Activated B cell treated with CpG ODN at 0.5 μM for 24 hours (primary cell): ENCODE data around the gene ATAD5. TPM values are rescaled to one million over a fixed set of nuclear protein-coding genes. Genes with fewer than 3 reads are reported as not detected.

Experiments
- ATAC-seq: fragments of 200-7000 bp; cut with Tn5 transposase; one replicate; pipeline ENCODE4 v1.10.0; 2021; ENCODE audit warnings: low read depth, mild to moderate bottlenecking, moderate library complexity
- CTCF ChIA-PET: fragments of 350-600 bp; sonication (Branson Sonifier 250); formaldehyde crosslinking; loops from one replicate; lab custom pipeline; 2021; ENCODE audit warnings: antibody characterized with exemption; lab: Charles Lee
- POLR2A ChIA-PET: fragments of 350-600 bp; sonication (Branson Sonifier 250); formaldehyde crosslinking; loops from one replicate; lab custom pipeline; 2021; ENCODE audit warnings: antibody characterized with exemption; lab: Charles Lee
- DNase-seq: peaks from one replicate; pipeline ENCODE4 v3.0.0; 2022
- H3K27ac Mint-ChIP-seq: one replicate; pipeline ENCODE4 v1.8.0; 2020; ENCODE audit warnings: mixed read lengths
- H3K27me3 Mint-ChIP-seq: one replicate; pipeline ENCODE4 v1.8.0; 2021; ENCODE audit warnings: mixed read lengths
- H3K36me3 Mint-ChIP-seq: one replicate; pipeline ENCODE4 v1.8.0; 2021; ENCODE audit warnings: low read depth, mixed read lengths
- H3K4me1 Mint-ChIP-seq: one replicate; pipeline ENCODE4 v1.8.0; 2021; ENCODE audit warnings: mixed read lengths
- H3K4me3 Mint-ChIP-seq: one replicate; pipeline ENCODE4 v1.8.0; 2020; ENCODE audit warnings: mild to moderate bottlenecking, mixed read lengths
- H3K9me3 Mint-ChIP-seq: one replicate; pipeline ENCODE4 v1.8.0; 2020; ENCODE audit warnings: mixed read lengths
- intact Hi-C: fragments of 100-400 bp; cut with micrococcal nuclease; formaldehyde crosslinking; loops from one replicate; pipeline ENCODE4 v1.15.1; 2024
- total RNA-seq: library from RNA; stranded (reverse); gene quantifications from 2 replicates; pipeline ENCODE4 v1.2.3, GENCODE V29; 2022
- TF ChIP-seq, protein P1 (sequence below): fragments of 200-600 bp; IDR thresholded peaks from one replicate; pipeline ENCODE4 v1.8.0; 2022; ENCODE audit warnings: antibody characterized with exemption, mild to moderate bottlenecking

The ATAD5 gene
- total RNA-seq, 1 donor from 2014 or later: 8.7 TPM

DNA sequence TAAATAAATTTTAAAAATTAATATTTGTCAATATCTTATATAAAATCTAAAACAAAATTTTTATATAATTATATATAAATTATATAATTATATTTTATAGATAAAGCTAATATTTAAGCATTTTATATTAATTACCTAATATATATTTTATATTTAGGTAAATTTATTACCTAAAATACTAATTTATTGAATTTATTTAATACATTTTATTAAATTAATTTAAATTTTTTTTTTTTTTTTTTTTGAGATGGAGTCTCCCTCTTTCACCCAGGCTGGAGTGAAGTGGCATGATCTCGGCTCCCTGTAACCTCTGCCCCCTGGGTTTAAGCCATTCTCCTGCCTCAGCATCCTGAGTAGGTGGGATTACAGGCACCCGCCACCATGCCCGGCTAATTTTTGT is 22.4 kb downstream of the ATAD5 start:
- Mint-ChIP-seq H3K4me1 (no peaks in the 10 kb centered on the region), H3K36me3 (peaks cover 16% of the 10 kb centered on the region), H3K27me3 (no peaks in the 10 kb centered on the region), H3K9me3 (no peaks in the 10 kb centered on the region), H3K4me3 (no peak overlapping the region), H3K27ac (no peak overlapping the region)
- TF ChIP-seq, protein P1, sequence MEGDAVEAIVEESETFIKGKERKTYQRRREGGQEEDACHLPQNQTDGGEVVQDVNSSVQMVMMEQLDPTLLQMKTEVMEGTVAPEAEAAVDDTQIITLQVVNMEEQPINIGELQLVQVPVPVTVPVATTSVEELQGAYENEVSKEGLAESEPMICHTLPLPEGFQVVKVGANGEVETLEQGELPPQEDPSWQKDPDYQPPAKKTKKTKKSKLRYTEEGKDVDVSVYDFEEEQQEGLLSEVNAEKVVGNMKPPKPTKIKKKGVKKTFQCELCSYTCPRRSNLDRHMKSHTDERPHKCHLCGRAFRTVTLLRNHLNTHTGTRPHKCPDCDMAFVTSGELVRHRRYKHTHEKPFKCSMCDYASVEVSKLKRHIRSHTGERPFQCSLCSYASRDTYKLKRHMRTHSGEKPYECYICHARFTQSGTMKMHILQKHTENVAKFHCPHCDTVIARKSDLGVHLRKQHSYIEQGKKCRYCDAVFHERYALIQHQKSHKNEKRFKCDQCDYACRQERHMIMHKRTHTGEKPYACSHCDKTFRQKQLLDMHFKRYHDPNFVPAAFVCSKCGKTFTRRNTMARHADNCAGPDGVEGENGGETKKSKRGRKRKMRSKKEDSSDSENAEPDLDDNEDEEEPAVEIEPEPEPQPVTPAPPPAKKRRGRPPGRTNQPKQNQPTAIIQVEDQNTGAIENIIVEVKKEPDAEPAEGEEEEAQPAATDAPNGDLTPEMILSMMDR: no peak
- ChIA-PET CTCF (interaction anchor here (0.7 kb wide), 1 partner anchor 644 kb away, joined by 3 read pairs; no protein-coding TSS in a partner anchor), POLR2A (interaction anchor here (0.7 kb wide), 1 partner anchor 12 kb away, joined by 6 read pairs; no protein-coding TSS in a partner anchor)
- no peak for ATAC-seq
- no peak for DNase-seq
- intact Hi-C loops: no loop called here

DNA sequence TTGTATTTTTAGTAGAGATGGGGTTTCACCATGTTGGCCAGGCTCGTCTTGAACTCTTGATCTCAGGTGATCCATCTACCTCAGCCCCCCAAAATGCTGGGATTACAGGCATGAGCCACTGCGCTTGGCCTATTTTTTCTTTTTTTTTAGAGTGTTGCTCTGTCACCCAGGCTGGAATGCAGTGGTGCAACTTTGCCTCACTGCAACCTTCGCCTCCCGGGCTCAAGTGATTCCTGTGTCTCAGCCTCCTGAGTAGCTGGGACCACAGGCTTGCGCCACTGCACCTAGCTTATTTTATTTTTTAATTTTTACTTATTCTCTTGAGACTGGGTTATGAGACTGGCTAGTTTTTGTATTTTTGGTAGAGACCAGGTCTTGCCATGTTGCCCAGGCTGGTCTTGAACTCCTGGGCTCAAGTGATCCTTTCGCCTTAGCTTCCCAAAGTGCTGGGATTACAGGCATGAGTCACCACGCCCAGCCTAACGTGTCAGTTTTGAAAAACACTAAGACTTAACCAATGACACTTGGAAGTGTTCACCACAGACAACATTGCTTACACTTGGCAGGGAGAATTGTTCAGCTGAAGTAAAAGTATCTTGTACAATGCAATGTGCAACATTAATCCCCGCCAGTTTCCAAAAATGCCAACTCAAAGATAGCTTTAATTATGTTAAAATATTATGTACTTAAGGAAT is 26.9 kb downstream of the ATAD5 start:
- Mint-ChIP-seq H3K27me3 (no peaks in the 10 kb centered on the region), H3K4me1 (no peaks in the 10 kb centered on the region), H3K4me3 (no peak overlapping the region), H3K9me3 (no peaks in the 10 kb centered on the region), H3K36me3 (peaks cover 22% of the 10 kb centered on the region), H3K27ac (no peak overlapping the region)
- ChIA-PET POLR2A (no interaction called here), CTCF (no interaction called here)
- intact Hi-C loops: no loop called here
- TF ChIP-seq, protein P1: no peak
- no peak for DNase-seq
- ATAC-seq: no peak

DNA sequence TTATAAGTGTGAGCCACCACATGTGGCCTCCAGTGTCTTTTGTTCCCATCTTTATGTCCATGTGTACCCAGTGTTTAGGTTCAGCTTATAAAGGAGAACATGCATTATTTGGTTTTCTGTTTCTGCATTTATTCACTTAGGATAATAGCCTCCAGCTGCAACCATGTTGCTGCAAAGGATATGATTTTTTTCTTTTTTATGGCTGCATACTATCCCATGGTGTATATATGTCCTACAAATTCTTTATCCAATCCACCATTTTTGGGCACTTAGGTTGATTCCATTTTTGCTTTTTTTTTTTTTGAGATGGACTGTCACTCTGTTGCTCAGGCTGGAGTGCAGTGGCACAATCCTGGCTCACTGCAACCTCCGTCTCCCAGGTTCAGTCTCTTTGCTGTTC is 32.9 kb downstream of the ATAD5 start:
- CTCF ChIA-PET: no interaction called here
- intact Hi-C loops: no loop called here

DNA sequence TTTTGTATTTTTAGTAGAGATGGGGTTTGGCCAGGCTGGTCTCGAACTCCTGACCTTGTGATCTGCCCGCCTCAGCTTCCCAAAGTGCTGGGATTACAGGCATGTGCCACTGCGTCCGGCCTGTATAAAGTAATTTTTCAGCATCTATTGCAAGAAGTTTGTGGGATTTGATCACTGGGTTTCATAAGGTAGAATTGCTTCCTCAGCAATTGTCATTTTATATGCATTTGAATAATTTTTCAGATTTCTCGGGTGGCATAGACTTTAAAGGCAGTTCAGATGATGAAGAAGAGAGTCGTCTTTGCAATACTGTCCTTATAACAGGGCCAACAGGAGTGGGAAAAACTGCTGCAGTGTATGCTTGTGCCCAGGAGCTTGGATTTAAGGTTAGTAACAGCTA is 37.2 kb downstream of the ATAD5 start:
- no peak for DNase-seq
- ChIA-PET CTCF (no interaction called here), POLR2A (interaction anchor here (0.6 to 0.7 kb wide), 2 partner anchors 156 to 823 kb away, joined by 3 to 7 read pairs; no protein-coding TSS in a partner anchor)
- no peaks in the 10 kb centered on the region for H3K4me1 Mint-ChIP-seq
- no peaks in the 10 kb centered on the region for H3K27me3 Mint-ChIP-seq
- no peaks in the 10 kb centered on the region for H3K9me3 Mint-ChIP-seq
- H3K4me3 Mint-ChIP-seq: no peak overlapping the region
- no peak for ATAC-seq
- intact Hi-C loops: no loop called here
- peaks cover 26% of the 10 kb centered on the region for H3K36me3 Mint-ChIP-seq
- TF ChIP-seq, protein P1: no peak
- no peak overlapping the region for H3K27ac Mint-ChIP-seq

More for the DNA sequence above, 32.9 kb downstream of the ATAD5 start:
- Mint-ChIP-seq H3K9me3 (no peaks in the 10 kb centered on the region), H3K36me3 (peaks cover 25% of the 10 kb centered on the region), H3K4me1 (no peaks in the 10 kb centered on the region), H3K27me3 (no peaks in the 10 kb centered on the region), H3K27ac (no peak overlapping the region), H3K4me3 (no peak overlapping the region)
- DNase-seq (no peak), ATAC-seq (no peak)
- POLR2A ChIA-PET: interaction anchor here (0.6 kb wide), 1 partner anchor 252 kb away, joined by 5 read pairs; no protein-coding TSS in a partner anchor
- TF ChIP-seq, protein P1: no peak

DNA sequence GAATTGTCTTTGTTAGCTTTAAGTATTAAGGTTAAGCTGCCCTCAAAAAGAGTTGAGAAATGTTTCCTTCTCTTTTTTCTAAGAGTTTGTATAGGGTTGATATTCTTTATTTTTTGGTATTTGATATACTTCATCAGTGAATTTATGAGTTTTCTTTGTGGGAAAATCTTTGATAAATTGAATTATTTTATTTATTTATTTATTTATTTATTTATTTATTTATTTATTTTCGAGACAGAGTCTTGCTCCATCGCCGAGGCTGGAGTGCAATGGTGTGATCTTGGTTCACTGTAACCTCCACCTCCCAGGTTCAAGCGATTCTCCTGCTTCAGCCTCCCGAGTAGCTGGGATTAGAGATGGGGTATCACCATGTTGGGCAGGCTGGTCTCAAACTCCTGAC is 54.4 kb downstream of the ATAD5 start:
- Mint-ChIP-seq H3K9me3 (no peaks in the 10 kb centered on the region), H3K4me3 (no peak overlapping the region), H3K27ac (no peak overlapping the region), H3K36me3 (peaks cover 6% of the 10 kb centered on the region), H3K27me3 (no peaks in the 10 kb centered on the region), H3K4me1 (no peaks in the 10 kb centered on the region)
- CTCF ChIA-PET: no interaction called here
- DNase-seq (no peak), ATAC-seq (no peak)
- intact Hi-C loops: no loop called here
- POLR2A ChIA-PET: interaction anchor here (0.6 kb wide), 1 partner anchor 9 kb away, joined by 10 read pairs; no protein-coding TSS in a partner anchor
- TF ChIP-seq, protein P1: no peak
